Measurements from ENCODE around the gene SCGN.

Gene SCGN

GRCh38 chr6:25689966-25690365 is 38.0 kb downstream of the SCGN start:
- no peak for TF ChIP-seq CTCF (IDR thresholded peaks at IDR 0.05; ENCODE audit: low read depth, low read length, missing control alignments)
- DNase-seq (ENCODE audit: low read depth), result no peak
- no peak overlapping the region for H3K4me3 ChIP-seq (ENCODE audit: low read depth, low read length)

- H3K4me3 ChIP-seq (ENCODE audit: low read depth, low read length), result no peak overlapping the region
- TF ChIP-seq CTCF (IDR thresholded peaks at IDR 0.05; ENCODE audit: low read depth, low read length, missing control alignments), result no peak
- DNase-seq (ENCODE audit: low read depth), result no peak
These were observed 39.9 kb downstream of the SCGN start for GRCh38 chr6:25691894-25692293.

GRCh38 chr6:25692472-25692871 is 40.5 kb downstream of the SCGN start:
- no peak for DNase-seq (ENCODE audit: low read depth)
- H3K4me3 ChIP-seq (ENCODE audit: low read depth, low read length), result no peak overlapping the region
- TF ChIP-seq CTCF (IDR thresholded peaks at IDR 0.05; ENCODE audit: low read depth, low read length, missing control alignments), result no peak

- DNase-seq (ENCODE audit: low read depth), result no peak
- no peak overlapping the region for H3K4me3 ChIP-seq (ENCODE audit: low read depth, low read length)
These were observed 42.4 kb downstream of the SCGN start for GRCh38 chr6:25694366-25694765.

GRCh38 chr6:25695671-25696070 is 43.7 kb downstream of the SCGN start:
- no peak overlapping the region for H3K4me3 ChIP-seq (ENCODE audit: low read depth, low read length)
- no peak for DNase-seq (ENCODE audit: low read depth)
- no peak for TF ChIP-seq CTCF (IDR thresholded peaks at IDR 0.05; ENCODE audit: low read depth, low read length, missing control alignments)

More at GRCh38 chr6:25694366-25694765, 42.4 kb downstream of the SCGN start:
- no peak for TF ChIP-seq CTCF (IDR thresholded peaks at IDR 0.05; ENCODE audit: low read depth, low read length, missing control alignments)

GRCh38 chr6:25697537-25698340 is 45.7 kb downstream of the SCGN start:
- DNase-seq (ENCODE audit: low read depth), result no peak
- no peak for TF ChIP-seq CTCF (IDR thresholded peaks at IDR 0.05; ENCODE audit: low read depth, low read length, missing control alignments)
- H3K4me3 ChIP-seq (ENCODE audit: low read depth, low read length), result no peak overlapping the region

GRCh38 chr6:25698631-25699030 is 46.6 kb downstream of the SCGN start:
- no peak for DNase-seq (ENCODE audit: low read depth)
- no peak overlapping the region for H3K4me3 ChIP-seq (ENCODE audit: low read depth, low read length)

More at GRCh38 chr6:25698631-25699030, 46.6 kb downstream of the SCGN start:
- TF ChIP-seq CTCF (IDR thresholded peaks at IDR 0.05; ENCODE audit: low read depth, low read length, missing control alignments), result no peak
